ENCODE results near the gene LIX1.

DNA sequence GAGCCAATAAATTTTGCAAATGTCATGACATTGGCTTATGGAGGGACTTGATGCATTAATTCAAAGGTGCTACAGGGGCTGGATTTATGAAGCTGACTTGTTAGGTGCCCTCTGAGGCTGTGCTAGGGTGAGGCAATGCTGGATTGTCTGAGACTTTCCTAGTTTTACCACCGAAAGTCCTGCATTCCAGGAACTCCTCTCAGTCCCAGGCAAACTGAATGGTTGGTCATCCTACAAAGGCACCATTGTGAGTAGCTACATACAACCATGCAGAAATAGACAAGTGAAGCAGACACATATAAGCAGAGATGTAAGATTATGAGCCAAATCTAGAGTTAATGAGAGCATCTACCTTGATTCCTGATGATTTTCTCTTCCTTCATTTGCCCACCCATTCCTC, 95.3 kb downstream of the LIX1 start:
- TF ChIP-seq, protein P1, sequence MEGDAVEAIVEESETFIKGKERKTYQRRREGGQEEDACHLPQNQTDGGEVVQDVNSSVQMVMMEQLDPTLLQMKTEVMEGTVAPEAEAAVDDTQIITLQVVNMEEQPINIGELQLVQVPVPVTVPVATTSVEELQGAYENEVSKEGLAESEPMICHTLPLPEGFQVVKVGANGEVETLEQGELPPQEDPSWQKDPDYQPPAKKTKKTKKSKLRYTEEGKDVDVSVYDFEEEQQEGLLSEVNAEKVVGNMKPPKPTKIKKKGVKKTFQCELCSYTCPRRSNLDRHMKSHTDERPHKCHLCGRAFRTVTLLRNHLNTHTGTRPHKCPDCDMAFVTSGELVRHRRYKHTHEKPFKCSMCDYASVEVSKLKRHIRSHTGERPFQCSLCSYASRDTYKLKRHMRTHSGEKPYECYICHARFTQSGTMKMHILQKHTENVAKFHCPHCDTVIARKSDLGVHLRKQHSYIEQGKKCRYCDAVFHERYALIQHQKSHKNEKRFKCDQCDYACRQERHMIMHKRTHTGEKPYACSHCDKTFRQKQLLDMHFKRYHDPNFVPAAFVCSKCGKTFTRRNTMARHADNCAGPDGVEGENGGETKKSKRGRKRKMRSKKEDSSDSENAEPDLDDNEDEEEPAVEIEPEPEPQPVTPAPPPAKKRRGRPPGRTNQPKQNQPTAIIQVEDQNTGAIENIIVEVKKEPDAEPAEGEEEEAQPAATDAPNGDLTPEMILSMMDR (IDR thresholded peaks at IDR 0.05) = no peak
- TF ChIP-seq POLR2A (IDR thresholded peaks at IDR 0.05) = no peak
